Heart right ventricle (tissue), 16 donors: Measurements from ENCODE around the gene TRPM5. TPM values are rescaled to one million over a fixed set of nuclear protein-coding genes. Genes with fewer than 3 reads are reported as not detected.

ENCODE experiments used
- ATAC-seq, 8 donors: fragments of 200-7000 bp; cut with Tn5 transposase; one replicate each; pipeline ENCODE4 v1.9.1; 2020; ENCODE audit warnings: mild to moderate bottlenecking in 8 of 8, moderate library complexity in 8 of 8, moderate number of reproducible peaks in 1 of 8
- DNase-seq, 2 donors: peaks; one replicate each; pipeline ENCODE4 v3.0.0-alpha.2; 2020
- H3K27ac ChIP-seq, 10 donors: fragments of 200-600 bp; sonication (generic) in 2 of 10; one replicate each; pipeline versions ENCODE4 v1.5.0 to v1.8.0; 2020 to 2022; ENCODE audit warnings: mild to moderate bottlenecking in 3 of 10
- H3K27me3 ChIP-seq, 7 donors: fragments of 200-600 bp; one replicate each; pipeline ENCODE4 v1.8.0; 2021 to 2022; ENCODE audit warnings: mild to moderate bottlenecking in 2 of 7
- H3K36me3 ChIP-seq, 9 donors: fragments of 200-600 bp; sonication (generic) in 1 of 9; one replicate each; pipeline versions ENCODE4 v1.5.0 to v1.8.0; 2020 to 2022; ENCODE audit warnings: mild to moderate bottlenecking in 2 of 9
- H3K4me1 ChIP-seq, 9 donors: fragments of 200-600 bp; sonication (generic) in 1 of 9; one replicate each; pipeline versions ENCODE4 v1.5.0 to v1.8.0; 2020 to 2022; ENCODE audit warnings: mild to moderate bottlenecking in 4 of 9
- H3K4me3 ChIP-seq, 10 donors: fragments of 200-600 bp; sonication (generic) in 2 of 10; one replicate each; pipeline versions ENCODE4 v1.5.0 to v1.8.0; 2020 to 2022; ENCODE audit warnings: mild to moderate bottlenecking in 7 of 10, moderate library complexity in 2 of 10
- H3K9me3 ChIP-seq, 11 donors: fragments of 200-600 bp in 10 of 11; sonication (generic) in 2 of 11; one replicate each; pipeline versions ENCODE4 v1.5.0 to v1.8.0; 2013 to 2022; ENCODE audit warnings: mild to moderate bottlenecking in 2 of 11, control low read depth in 1 of 11, moderate library complexity in 1 of 11
- WGBS, 2 donors: extraction: QIAGEN DNeasy Blood & Tissue Kit; methylation state at CpG; one replicate each; pipeline ENCODE4 v1.1.7; 2013; ENCODE audit warnings: inconsistent platforms in 1 of 2; 5-methylcytosine and 5-hydroxymethylcytosine counted together
- intact Hi-C, 10 donors: fragments of 100-400 bp; cut with DNase I; formaldehyde crosslinking; loops; one replicate each; pipeline versions ENCODE4 v1.11.1 to v1.14.2; 2022
- polyA plus RNA-seq, 2 donors: library from polyadenylated mRNA; stranded (reverse); fragments of 200-250 nt; gene quantifications; one replicate each; pipeline ENCODE4 v1.2.3, GENCODE V29; 2013
- total RNA-seq, 10 donors: library from RNA; stranded (reverse); fragmentation: NEBNext Ultra II Directional in 3 of 10; extraction: Animal tissue kit (Norgen Biotek cat#: 25700) in 3 of 10; gene quantifications; one replicate each; pipeline versions ENCODE4 v1.2.1 to v1.2.4, GENCODE V29; 2021 to 2023
- TF ChIP-seq, protein P1 (sequence below), 9 donors: fragments of 200-600 bp; sonication (generic) in 2 of 9; IDR thresholded peaks; one replicate each; pipeline versions ENCODE4 v1.5.0 to v1.8.0; 2021 to 2022; ENCODE audit warnings: antibody characterized with exemption in 9 of 9, mild to moderate bottlenecking in 5 of 9, moderate library complexity in 1 of 9
- donor health status: Arrhythmogenic right ventricular cardiomyopathy.
- donor health status: ischemic (EF 13 %, LVEDD 7.1; RV severe dilation, severe dysfunction).
- donor health status: healthy with polysubstance abuse.
- donor health status: DM: no; HTN: yes; CAD: no.
- donor health status: DM: no; HTN: no; CAD: no.
- donor health status: ischemic (EF 25% LVEDD 6.9; RV normal size, moderate dysfunction).
- donor health status: ischemic (EF 25% LVEDD 5.7; RV mildly dilated, moderate dysfunction).
- donor health status: healthy.
- donor health status: DM: yes; HTN: yes; CAD: no.
- donor health status: Ischemic cardiomyopathy.
- donor health status: ischemic (EF 35%, LVEDD 5.7; RV mildly dilated, moderate dysfunction).
- donor health status: nonischemic (EF 11% LVEDD 7.7; RV severe dilation, severe dysfunction).
- donor health status: DM: yes; HTN: yes; CAD: no.
- donor health status: PGD.
- donor health status: ischemic (EF 29% LVEDD 5.4; RV normal size, mild dysfunction).
- donor health status: nonischemic (EF 23%, LVEDD 6.1; RV moderate dilation, normal function).

Gene TRPM5
- total and polyA plus RNA-seq, 12 donors: not detected

DNA sequence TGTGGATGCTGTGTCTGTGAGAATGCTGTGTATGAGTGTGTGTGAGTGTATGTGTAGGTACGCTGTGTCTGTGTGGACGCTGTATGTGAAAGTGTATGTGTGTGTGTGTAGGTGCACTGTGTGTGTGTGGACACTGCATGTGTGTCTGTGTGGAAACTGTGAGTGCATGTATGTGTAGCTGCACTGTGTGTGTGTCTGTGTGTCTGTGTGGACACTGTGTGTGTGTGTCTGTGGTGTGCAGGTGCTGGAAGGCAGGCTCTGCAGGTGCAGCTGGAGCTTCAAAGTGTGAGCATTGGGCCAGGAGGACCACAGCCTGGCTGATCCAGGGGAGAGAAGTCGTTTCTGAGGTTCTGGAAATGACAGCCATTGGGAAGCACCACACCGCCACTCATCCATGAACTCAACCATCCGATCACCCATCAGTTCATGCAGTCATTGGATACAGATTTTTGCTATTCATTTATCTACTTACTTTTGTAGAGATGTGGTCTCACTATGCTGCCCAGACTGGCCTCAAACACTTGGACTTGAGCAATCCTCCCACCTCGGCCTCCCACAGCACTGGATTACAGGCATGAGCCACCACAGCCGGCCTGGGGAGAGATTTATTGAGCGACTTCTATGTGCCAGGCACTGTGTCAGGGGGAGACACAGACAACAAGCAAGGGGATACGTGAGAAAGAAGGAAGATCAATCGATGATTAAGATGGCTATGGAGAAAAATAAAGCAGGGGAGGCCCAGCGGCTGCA, 9.6 kb downstream of the TRPM5 start:
- H3K36me3 ChIP-seq: no peaks in the 10 kb centered on the region
- intact Hi-C loops: loop anchor here in 1 of 10 donors (5.0 kb wide), 1 partner anchor 463 kb away; no protein-coding TSS in a partner anchor
- no peak for ATAC-seq
- peaks cover 0 to 15% (median 3%) of the 10 kb centered on the region in 7 donors for H3K27me3 ChIP-seq
- no peaks in the 10 kb centered on the region for H3K4me1 ChIP-seq
- DNase-seq: no peak
- 82 to 88% methylated on average over 11 of the region's 11 CpGs for WGBS, 2 donors
- H3K9me3 ChIP-seq: peaks cover 0 to 3% (median 0%) of the 10 kb centered on the region in 11 donors
- TF ChIP-seq, protein P1, sequence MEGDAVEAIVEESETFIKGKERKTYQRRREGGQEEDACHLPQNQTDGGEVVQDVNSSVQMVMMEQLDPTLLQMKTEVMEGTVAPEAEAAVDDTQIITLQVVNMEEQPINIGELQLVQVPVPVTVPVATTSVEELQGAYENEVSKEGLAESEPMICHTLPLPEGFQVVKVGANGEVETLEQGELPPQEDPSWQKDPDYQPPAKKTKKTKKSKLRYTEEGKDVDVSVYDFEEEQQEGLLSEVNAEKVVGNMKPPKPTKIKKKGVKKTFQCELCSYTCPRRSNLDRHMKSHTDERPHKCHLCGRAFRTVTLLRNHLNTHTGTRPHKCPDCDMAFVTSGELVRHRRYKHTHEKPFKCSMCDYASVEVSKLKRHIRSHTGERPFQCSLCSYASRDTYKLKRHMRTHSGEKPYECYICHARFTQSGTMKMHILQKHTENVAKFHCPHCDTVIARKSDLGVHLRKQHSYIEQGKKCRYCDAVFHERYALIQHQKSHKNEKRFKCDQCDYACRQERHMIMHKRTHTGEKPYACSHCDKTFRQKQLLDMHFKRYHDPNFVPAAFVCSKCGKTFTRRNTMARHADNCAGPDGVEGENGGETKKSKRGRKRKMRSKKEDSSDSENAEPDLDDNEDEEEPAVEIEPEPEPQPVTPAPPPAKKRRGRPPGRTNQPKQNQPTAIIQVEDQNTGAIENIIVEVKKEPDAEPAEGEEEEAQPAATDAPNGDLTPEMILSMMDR (IDR thresholded peaks at IDR 0.05): no peak
- no peak overlapping the region for H3K27ac ChIP-seq
- no peak overlapping the region for H3K4me3 ChIP-seq

DNA sequence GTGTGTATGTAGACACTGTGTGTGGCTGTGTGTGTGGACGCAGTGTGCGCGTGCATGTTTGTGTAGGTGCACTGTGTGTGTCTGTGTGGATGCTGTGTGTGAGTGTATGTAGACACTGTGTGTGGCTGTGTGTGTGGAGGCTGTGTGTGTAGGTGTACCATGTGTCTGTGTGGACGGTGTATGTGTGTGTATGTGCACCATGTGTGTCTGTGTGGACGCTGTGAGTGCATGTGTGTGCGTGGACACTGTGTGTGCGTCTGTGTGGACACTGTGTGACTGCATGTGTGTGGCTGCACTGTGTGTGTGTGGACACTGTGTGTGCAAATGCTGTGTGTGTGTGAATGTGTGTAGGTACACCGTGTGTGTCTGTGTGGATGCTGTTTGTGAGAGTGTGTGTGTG, 10.3 kb downstream of the TRPM5 start:
- TF ChIP-seq, protein P1 (IDR thresholded peaks at IDR 0.05): no peak
- WGBS, 2 donors: 93 to 96% methylated on average over 8 of the region's 8 CpGs
- no peak for ATAC-seq
- Histone ChIP-seq H3K36me3 (no peaks in the 10 kb centered on the region), H3K9me3 (no peaks in the 10 kb centered on the region), H3K4me1 (no peaks in the 10 kb centered on the region), H3K27ac (no peak overlapping the region), H3K27me3 (peaks cover 0 to 15% (median 3%) of the 10 kb centered on the region in 7 donors), H3K4me3 (no peak overlapping the region)
- intact Hi-C loops: loop anchor here in 1 of 10 donors (5.0 kb wide), 1 partner anchor 463 kb away; no protein-coding TSS in a partner anchor
- DNase-seq: no peak

DNA sequence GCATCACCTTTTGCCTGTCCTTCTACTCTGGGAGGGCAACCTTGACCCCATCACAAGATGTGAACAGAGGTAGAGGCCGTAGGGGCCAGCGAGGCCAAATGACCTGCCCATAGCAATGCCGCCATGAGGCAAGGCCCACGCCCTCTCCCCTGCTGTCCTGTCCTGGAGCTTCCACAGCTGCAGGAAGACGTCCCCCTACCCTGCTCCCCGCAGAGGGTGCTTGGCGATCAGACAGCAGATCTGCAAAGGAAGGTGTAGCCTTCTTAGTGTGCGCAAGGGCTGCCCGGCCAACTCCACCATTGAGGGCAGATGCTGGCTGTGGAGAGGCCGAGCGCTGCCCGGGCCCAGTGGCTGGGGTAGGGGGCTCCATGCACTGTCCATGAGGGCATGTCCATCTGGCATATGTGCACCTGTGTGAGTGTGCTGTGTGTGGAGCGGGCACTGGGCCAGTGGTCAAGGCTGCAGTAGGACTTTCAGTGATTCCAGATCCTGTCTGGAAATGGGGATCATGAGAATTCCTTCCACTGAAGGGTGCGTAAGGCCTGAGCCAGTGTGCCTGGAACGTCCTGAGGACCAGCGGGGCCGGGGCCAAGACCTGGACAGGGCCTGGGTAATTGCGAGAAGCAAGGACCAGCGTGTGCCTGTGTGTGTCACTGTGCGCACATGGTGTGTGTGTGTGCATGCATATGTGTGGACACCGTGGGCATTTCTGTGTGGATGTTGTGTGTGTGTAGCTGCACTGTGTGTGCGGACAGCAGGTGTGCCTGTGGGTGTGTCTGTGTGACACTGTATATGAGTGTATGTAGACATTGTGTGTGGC, 11.0 kb downstream of the TRPM5 start:
- DNase-seq (peak in 1 of 2 donors; percentile 6), ATAC-seq (no peak)
- Histone ChIP-seq H3K36me3 (no peaks in the 10 kb centered on the region), H3K27ac (no peak overlapping the region), H3K4me3 (no peak overlapping the region), H3K4me1 (no peaks in the 10 kb centered on the region), H3K27me3 (peaks cover 0 to 15% (median 3%) of the 10 kb centered on the region in 7 donors), H3K9me3 (no peaks in the 10 kb centered on the region)
- intact Hi-C loops: loop anchor here in 1 of 10 donors (5.0 kb wide), 1 partner anchor 464 kb away; no protein-coding TSS in a partner anchor
- 88 to 91% methylated on average over 22 of the region's 22 CpGs for WGBS, 2 donors
- TF ChIP-seq, protein P1 (IDR thresholded peaks at IDR 0.05): no peak

DNA sequence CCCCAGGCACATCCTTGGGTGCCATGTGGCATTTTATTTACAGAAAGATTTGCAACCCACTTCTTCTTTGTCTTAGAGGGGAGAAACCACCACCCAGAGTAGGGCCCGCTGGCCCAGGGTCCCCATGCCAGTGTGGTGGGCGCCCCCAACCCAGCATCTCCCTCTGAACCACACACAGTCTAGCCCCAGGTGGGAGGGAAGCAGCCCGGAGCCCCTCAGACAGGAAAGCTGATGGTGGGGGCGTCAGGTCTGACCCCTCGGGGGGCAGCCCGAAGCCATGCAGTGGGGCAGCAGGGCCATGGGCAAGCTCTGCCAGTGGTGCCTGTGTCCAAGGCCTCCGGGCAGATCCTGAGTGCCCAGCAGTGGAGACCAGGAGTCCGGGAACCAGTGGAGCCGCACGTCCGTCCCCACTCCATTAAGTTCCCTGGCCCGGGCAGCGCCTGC, 11.7 kb downstream of the TRPM5 start:
- intact Hi-C loops: loop anchor here in 1 of 10 donors (5.0 kb wide), 1 partner anchor 465 kb away; no protein-coding TSS in a partner anchor
- 90 to 98% methylated on average over 13 of the region's 13 CpGs for WGBS, 2 donors
- TF ChIP-seq, protein P1 (IDR thresholded peaks at IDR 0.05): no peak
- H3K4me1 ChIP-seq: no peaks in the 10 kb centered on the region
- H3K27me3 ChIP-seq: peaks cover 0 to 14% (median 3%) of the 10 kb centered on the region in 7 donors
- DNase-seq (peak in 1 of 2 donors; percentile 5), ATAC-seq (no peak)
- H3K36me3 ChIP-seq: no peaks in the 10 kb centered on the region
- no peak overlapping the region for H3K27ac ChIP-seq
- H3K4me3 ChIP-seq: no peak overlapping the region
- no peaks in the 10 kb centered on the region for H3K9me3 ChIP-seq
